Hippocampal formation (tissue), 2 donors: ENCODE measurements around the gene LUZP2.

Experiments used
- DNase-seq, 2 donors: peaks; one replicate each; lab custom pipeline; 2025; lab: John Stamatoyannopoulos, UW

LUZP2 gene

GRCh38 chr11:24567380-24567779 lies 70.5 kb downstream of the LUZP2 start:
- no peak for DNase-seq

- no peak for DNase-seq
These were observed 75.5 kb downstream of the LUZP2 start for GRCh38 chr11:24572376-24572775.

DNA sequence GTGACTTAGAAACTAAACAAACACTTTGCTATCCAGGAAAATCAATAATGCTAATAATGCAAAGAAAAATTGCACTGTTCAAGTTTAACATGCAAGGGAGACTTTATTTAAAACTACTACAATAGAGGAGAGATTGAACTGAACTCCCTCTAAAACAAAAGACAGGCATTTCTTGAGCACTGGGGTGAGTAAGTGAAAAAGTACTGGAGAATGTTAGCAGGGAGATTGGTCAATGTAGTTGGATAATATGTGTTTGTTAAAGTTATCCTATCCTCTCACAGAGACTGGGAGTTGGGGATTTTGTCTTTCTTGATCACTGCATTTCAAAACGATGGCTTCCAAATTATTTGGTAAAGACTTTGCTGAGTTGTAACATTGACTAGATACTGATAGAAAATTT lies 77.6 kb downstream of the LUZP2 start:
- DNase-seq: no peak

DNA sequence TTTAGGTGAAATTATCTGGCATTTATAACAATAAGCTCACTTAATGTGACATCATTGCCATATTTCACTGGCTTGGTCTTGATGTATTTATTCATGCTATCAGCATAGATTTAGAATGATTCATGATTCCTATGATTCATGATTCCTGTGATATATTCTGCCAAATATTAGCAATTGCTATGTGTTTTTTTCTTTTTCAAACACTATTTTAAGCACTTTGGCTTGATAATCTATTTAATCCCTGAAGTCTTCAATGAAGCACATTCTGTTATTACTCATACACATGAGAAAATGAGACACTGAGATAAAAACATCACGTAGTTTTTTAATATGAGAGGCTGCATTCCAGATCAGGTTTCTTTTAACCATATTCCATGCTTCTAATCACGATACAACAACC lies 78.5 kb downstream of the LUZP2 start:
- DNase-seq: no peak

DNA sequence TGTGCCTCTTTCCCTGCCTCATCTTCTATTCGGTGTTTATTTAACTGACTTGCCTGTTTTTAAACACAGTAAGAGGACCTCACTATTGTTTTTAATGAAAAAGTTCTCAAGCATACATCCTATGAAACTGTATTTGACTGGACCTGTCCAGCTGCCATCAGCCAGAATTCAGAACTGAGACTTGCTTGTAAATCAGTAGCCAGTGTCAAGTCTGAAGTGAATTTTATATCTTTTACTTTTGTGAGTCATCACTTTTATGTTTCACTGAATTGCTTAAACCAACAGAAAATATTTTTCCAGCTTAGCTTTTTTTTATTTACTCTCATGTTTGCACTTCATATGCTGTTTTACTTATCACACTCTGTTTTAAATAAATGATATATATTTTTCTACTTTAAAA lies 88.3 kb downstream of the LUZP2 start:
- no peak for DNase-seq

- no peak for DNase-seq
These were observed 90.8 kb downstream of the LUZP2 start for GRCh38 chr11:24587635-24588034.

- no peak for DNase-seq
These were observed 91.2 kb downstream of the LUZP2 start for GRCh38 chr11:24588081-24588480.

GRCh38 chr11:24589064-24589463 lies 92.2 kb downstream of the LUZP2 start:
- no peak for DNase-seq

- DNase-seq: no peak
These were observed 94.4 kb downstream of the LUZP2 start for GRCh38 chr11:24591283-24591682.

- no peak for DNase-seq
These were observed 95.5 kb downstream of the LUZP2 start for GRCh38 chr11:24592360-24592759.

GRCh38 chr11:24593332-24593731 lies 96.5 kb downstream of the LUZP2 start:
- no peak for DNase-seq

GRCh38 chr11:24594401-24594800 lies 97.5 kb downstream of the LUZP2 start:
- DNase-seq: no peak

- no peak for DNase-seq
These were observed 101.8 kb downstream of the LUZP2 start for GRCh38 chr11:24598641-24599040.

- peak in 1 of 2 donors; percentile 16 for DNase-seq
These were observed 112.6 kb downstream of the LUZP2 start for GRCh38 chr11:24609192-24610119.

DNA sequence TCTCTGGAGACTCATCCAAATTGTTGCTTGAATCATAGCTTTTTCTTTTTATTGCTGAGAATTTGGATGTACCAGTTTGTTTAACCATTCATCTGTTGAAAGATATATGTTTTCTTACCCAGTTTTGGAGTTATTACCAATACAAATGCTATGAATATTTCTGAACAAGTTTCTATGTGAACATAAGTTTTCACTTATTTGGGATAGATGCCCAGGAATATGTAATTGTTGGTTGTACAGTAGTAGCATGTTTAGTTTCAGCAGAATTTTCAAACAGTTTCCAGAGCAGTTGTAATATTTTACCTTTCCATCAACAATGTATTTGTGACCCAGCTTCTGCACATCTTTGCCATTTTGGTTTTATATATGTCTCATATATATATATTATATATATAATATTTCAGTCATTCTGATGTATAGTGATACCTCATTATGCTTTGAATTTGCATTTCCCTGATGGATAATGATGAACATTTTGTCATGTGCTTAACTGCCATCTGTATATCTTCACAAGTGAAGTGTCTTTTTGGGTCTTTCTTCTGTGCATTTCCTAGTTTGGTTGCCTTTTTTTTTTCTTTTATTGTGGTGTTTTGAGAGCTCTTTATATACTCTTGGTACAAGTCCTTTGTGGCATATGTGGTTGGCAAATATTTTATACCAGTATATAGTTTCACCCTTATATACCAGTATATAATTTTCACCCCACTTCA lies 118.8 kb downstream of the LUZP2 start:
- no peak for DNase-seq

GRCh38 chr11:24617856-24618255 lies 121.0 kb downstream of the LUZP2 start:
- DNase-seq: no peak

- DNase-seq: no peak
These were observed 123.0 kb downstream of the LUZP2 start for GRCh38 chr11:24619900-24620299.

DNA sequence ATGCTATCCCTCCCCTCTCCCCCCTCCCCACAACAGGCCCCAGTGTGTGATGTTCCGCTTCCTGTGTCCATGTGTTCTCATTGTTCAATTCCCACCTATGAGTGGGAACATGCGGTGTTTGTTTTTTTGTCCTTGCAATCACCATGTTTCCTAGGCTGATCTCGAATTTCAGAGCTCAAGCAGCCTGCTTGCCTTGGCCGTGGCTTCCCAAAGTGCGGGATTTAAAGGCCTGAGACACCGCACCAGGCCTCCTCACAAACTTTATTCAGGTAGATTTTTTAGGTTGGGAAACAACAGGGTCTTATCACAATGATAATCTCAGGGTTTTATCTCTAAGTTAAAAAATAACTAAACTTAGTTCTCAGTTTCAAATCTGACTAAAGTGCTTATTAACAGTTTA lies 125.4 kb downstream of the LUZP2 start:
- no peak for DNase-seq

DNA sequence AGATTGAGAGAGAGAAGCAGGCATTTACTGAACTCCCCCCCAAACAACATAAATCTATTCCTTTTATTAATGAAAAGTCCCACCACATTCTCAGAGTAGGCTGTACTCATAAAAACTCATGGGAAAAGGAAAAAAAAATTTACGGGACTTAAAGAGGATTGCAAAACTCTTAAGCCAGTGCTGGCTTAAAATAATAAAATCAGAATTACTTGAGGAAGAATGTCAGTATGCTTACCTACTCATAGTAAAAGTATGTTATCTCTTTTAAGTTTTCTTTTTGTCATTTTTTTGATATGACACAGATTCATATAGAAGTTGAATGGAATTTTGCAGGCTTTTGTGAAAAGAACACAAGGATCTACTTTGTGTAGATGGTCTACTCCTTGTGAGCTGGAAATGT lies 126.3 kb downstream of the LUZP2 start:
- DNase-seq: no peak

GRCh38 chr11:24624432-24624831 lies 127.6 kb downstream of the LUZP2 start:
- DNase-seq: no peak

DNA sequence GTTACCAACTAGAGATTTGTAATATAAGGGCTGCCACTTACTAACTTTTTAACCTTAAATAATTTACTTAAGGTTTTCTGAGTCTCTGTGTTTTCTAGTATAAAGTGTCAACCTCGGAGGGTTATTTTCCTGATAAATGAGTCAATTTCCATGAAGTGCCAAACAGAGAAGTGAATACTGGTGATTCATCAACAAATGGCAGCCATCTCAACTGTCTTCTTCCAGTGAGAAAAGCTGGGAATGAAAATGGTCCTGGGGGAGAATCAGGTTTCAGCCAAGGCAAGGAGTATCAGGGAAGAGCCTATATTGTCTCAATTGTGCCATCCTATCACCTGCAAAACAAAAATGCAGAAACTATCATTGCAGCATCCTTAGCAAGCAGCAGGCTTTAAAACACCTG lies 129.1 kb downstream of the LUZP2 start:
- DNase-seq: no peak

DNA sequence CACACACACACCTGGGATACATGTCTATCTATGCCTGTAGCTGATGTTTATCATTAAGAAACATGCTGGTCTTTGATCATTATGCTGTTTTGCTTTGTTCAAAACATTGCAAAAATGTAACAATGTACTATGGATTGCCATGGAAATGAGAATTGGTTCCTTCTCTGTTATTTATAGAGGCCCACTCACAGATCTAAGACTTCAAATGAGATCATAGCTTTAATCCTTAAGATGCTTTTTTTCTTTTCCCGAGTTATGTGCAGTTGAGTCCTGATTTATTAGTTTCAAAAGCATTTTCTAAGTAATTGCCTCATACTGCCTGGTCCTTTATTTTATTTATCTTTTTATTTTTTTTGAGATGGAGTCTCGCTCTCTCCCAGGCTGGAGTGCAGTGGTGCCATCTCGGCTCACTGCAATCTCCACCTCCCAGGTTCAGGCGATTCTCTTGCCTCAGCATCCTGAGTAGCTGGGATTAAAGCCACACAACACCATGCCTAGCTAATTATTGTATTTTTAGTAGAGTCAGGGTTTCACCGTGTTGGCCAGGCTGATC lies 131.4 kb downstream of the LUZP2 start:
- no peak for DNase-seq

GRCh38 chr11:24634606-24635160 lies 137.8 kb downstream of the LUZP2 start:
- no peak for DNase-seq
